Stimulated activated naive CD4-positive, alpha-beta T cell (primary cell): ENCODE data around the gene SH2D3C.
A peak's percentile ranks its signal among the peaks of the same experiment; 100 is the strongest.
"Not testable (repeated sequence)": the region's sequence is repeated elsewhere in the genome, so short reads cannot be mapped to it uniquely, and the experiment has no call there.

Source experiments
- DNase-seq, 6 experiments: peaks; one replicate each; lab custom pipeline; 2025; lab: John Stamatoyannopoulos, UW

Gene SH2D3C

DNA sequence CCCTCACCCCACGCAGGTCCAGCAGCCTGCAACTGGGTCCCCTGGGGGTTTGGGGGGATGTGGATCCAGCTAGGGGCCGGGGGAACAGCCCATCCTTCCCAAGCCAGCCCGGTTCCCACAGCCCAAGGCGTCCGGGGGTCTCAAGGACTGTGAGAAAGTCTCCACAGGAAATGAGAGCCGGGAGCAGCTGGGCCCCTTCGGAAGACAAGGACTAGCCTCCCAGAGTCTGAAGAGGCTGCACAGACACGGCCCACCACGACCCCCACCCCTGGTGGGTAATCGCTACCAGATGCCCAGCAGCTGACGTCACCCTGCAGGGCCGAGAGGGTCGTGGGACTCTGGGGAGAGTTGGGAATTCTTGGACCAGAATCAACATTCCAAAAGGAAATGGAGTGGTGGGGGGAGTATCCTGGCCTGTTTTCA, 10.5 kb downstream of the SH2D3C start:
- DNase-seq: no peak

DNA sequence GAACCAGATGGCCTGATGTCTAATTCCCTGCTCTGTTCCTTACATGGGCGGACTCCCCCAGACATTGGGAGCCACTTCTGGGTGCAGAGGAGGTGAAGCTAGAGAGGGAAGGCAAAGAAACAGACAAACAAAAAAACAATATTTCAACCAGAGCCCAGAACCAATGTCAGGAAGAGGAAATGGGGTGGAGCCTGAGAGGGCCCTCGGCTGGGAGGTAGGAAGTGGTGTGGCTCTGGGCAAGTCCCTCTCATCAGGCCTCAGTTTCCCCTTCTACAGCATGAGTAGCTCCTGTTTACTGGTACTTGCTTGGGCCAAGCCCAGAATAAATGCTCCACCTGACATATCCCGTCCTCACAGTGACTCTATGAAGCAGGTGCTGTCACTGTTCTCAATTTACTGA, 11.1 kb downstream of the SH2D3C start:
- DNase-seq: no peak

DNA sequence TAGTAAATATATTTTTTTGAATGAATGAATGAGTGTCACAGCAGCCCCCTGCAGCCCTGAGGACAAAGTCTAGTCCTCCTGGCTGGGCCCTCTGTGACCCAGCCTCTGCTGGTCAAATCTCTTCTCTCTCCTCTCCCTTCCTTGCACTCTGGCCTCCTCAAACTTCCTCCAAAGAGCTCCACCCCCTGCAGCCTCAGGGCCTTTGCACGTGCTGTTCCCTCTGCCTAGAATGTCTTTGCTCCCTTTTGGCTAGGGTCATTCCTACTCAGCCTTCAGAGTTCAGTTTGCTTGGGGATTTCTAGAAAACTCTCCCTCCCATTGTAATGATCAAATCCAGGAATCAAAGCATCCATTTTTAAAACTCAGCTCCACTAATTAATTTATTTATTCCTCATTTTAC, 13.0 kb downstream of the SH2D3C start:
- no peak for DNase-seq

DNA sequence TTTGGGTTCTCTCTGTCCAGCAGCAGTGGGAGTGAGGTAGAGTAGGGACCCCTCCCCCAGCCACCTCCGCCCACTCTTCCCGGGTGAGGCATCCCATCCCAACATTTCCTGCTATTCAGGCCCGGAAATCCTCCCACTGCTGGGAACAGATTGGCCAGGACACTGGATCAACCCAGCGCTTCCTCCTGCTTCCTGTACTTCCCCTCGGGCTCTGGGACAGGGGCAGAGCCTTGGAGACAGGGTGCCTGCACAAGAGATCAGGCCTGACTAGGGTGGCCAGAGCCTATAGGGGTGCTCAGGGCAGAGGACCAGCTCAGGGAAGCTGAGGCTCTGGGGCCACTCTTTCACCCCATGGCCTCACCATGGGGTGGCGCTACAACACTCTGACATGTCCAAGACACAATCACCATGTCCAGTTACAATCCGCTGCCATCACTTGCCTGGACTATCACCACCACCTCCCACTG, 14.5 kb downstream of the SH2D3C start:
- DNase-seq: no peak

- no peak for DNase-seq
Observed at GRCh38 chr9:127762111-127762676, 16.3 kb downstream of the SH2D3C start.

- no peak for DNase-seq
Observed at GRCh38 chr9:127761491-127761956, 16.9 kb downstream of the SH2D3C start.

- no peak for DNase-seq
Observed at GRCh38 chr9:127761061-127761460, 17.4 kb downstream of the SH2D3C start.

DNA sequence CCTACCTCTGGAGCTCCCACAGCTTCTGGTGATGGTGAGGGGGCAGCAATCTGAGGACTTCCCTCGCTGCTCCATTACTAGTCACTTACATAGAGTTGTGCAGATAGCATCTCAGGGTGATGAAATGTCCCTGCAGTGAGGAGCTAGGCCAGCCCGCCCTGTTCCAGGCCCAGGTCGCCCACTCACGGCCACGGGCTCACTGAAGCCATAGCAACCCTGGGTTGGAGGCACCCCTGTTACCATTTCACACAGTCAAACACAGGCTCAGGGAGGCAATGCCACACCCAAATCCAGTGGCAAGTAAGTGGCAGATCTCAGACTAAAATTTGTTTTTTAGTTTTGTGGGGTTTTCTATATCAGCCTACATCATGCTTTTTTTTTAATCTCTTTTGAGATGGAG, 19.6 kb downstream of the SH2D3C start:
- DNase-seq: no peak

- not testable (repeated sequence) for DNase-seq
Observed at GRCh38 chr9:127756776-127757175, 21.7 kb downstream of the SH2D3C start.

DNA sequence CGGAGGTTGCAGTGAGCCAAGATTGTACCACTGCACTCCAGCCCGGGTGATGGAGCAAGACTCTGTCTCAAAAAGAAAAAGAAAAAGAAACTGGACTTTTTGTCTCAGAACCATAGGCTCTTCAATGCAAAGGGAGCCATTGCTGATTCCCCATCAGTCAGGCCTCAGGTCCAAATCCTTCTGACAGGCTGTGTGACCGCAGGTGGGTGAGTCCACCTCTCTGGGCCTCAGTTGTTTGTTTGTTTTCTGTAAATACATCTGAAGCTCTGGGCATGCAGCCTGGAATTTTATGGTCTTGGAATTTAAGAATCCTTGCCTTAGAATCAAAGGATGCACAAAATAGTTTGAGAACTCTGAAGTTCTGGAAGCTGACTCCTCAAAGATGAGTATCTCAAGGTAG, 22.2 kb downstream of the SH2D3C start:
- DNase-seq: no peak

DNA sequence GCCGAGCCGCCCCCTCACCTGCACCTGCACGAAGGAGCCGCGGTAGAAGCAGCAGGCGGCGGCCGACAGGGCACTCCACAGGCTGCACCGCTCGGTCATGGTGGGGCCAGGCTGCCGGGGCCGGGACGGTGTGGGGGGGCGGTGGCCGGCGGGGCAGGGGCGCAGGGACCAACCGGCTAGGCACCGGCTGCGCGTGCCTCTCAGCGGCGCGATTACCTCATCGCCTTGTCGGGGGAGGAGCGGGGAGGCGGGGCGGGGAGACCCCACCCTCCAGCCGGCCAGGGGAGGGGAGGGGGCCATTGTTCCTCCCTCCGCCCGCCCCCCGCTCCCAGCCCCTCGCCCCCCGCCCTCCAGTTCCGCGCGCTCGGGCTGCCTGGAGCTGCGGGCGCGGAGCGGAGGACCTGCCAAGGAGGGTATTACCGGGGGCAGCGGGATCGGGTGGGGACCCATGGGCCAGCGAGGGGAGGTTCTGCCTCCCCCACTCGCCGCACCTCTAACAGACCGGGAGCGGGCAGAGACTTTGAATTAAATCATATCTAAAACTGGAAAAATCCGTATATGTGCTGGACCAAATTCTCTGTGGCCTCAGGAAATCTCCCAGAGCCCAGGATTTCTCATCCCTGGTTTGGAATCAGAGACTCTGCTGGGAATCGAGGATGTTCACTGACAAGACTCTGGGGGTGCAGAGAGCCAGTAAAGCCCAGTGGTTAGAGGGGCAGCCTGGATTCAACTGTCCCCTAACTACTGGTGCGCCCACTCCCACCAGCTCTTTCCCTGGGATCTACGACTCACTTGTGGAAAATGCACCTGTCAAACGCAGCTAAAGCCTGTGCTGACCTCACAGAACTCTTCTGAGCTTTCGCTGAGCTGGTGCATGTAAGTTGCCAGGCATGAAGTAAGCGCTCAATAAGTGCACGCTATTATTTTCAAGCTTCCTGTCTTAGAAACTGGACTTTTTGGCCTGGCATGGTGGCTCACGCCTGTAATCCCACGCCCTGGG, 23.1 kb downstream of the SH2D3C start:
- DNase-seq: no peak

DNA sequence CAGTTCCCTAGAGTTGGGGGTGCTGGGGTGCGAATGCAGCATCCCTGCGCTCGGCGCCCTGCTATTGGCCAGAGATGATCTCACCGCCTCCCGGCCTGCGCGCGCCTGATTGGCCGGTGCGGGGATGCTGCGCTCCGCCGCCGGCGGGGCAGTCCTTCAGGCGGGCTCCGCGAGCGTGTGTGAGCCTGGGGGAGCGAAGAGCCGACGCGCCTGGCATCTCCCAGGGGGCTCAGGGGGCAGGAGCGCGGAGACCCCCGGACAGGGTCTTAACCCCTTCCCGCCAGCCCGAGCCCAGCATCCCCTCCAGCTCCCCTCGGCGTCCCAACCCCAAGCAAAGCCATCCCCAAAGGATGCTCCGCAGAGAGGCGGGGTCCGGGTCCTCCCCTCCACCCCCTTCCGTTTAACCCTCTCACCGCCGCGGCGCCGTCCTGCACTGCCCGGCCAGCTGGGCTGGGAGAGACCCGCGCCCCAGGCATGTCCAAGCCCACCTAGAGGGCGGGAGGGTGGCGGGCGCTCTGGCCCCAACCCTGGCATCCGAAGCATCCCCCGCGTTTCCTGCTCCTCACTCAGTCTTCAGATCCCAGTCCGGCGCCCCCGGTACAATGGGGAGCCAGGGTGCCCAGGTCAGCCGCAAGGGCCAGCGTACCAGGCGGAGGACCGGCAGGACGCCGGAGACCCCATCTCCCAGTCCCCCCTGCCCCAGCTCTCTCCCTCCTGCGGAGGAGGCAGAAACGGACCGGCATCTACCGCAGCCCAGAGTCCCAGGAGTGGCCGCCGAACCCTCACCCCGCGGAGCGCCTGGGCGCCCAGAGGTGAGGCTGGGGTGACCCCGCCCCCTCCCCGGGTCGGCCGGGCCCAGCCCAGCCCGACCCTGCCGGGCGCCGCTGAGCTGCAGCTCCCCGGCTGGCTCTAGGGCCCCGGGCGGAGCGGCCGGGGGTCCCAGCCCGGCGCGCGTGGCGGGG, 24.1 kb downstream of the SH2D3C start:
- no peak for DNase-seq

DNA sequence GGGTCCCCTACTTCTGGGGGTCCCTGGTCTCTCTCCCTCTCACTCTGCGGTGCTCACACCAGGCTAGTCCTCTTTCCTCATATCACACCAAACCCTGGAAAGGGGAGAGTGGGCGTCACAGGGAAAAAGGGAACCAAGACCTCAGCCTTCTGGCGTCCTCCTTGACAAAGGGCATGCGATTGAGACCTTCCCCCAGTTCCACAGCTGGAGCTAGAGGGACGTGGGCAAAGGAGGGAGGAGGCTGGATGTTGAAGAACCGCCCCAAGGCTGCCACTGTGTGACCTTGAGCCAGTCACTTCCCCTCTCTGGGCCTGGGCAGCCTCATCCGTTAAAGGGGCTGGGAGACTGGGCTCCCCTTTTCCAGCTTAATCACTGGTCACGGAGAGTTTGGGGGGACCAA, 24.8 kb downstream of the SH2D3C start:
- no peak for DNase-seq

GRCh38 chr9:127753148-127753547, 25.3 kb downstream of the SH2D3C start:
- DNase-seq: no peak

DNA sequence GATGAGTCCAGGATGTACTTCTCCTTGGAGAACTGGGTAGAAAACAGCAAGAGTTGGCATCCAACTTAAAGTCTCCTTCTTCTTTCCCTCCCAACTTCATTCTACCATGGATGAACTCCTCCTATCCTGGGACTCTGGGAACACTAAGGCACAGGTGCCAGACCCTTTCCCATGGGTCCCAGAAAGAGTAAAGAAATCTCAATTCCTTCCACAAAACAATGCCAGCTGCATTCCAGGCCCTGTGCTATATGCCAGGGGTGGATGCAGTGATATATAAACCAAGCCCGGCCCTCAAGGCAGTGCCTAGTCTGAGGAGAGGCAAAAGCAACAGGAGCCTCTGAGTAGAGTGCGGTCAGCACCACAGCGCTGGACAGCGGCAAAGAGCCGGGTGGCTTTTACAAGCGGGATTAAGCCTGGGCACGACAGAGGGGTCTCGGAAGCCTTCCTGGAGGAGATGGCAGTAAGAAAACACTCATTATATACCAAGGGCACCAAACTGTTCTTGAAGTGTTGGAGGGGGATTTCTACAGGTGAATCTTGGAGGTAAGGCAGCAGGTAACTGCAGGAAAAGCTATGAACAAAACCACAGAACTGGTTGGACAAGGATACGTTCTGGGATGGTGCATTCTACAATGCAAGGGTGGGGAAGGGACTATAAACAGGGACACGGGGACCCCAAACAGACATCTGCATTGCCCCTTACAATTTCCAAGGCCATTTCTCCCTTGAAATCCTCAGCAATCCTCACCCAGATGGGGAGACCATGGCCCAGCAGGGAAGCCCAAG, 27.0 kb downstream of the SH2D3C start:
- no peak for DNase-seq

DNA sequence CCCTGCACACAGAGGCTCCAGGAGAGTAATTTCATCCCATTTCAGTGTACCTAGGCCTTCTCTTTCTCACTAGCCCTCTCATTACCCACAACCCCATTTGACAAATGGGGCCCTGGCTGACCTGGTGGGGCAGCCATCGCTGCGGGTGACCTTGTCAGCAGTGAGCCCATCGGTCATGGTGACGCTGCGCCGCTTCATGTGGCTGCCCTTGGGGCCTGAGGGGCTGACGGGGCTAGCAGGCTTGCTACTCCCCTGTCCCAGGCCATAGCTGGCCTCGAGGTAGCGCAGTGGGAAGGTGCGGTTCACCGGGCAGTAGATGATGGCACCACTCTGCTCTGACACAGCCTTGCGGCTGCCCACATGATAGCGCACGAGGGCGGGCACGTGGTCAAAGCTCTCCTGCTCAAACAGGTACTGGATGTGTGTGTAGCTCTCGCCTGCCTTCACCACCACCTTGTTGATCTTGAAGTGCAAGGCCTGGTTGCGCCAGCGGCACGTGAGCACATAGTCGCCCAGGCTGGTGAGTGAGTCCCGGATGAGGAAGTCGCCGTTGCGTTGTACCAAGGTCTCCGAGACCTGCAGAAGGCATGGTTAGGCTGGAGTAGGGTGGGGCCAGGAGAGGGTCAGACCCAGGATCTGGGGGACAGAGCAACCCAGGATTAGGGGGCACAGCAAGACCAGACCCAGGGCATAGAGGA, 29.2 kb downstream of the SH2D3C start:
- DNase-seq: no peak

DNA sequence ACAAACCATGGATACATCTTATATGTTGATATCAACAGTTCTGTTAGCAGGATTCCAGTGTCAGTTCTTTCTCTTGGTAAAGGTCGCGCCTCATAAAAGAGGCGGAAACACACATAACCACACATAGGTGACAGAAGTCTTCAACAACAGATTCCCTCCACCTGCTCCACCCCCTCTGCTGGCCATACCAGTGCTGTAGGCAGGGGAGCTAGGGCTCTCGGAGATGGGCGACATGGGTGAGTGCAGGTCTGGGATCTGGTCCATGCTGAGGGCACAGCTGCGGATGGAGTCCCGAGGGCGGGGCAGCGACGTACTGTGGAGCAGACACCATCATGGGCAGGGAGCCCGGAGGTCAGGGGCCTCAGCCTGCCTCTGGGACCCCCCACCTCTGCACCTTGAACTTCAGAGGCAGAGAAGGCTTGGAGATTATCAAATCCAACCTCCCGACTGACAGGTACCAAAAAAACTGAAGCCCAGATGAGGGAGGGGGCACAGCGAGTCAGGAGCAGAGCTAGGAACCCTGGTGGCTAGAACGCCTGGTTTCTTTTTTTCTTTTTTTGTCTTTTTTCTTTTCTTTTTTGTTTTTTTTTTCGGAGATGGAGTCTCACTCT, 31.4 kb downstream of the SH2D3C start:
- peak in 5 of 6 experiments; percentile 12 to 61 (median 19) for DNase-seq

GRCh38 chr9:127744398-127745110, 33.9 kb downstream of the SH2D3C start:
- DNase-seq: no peak

DNA sequence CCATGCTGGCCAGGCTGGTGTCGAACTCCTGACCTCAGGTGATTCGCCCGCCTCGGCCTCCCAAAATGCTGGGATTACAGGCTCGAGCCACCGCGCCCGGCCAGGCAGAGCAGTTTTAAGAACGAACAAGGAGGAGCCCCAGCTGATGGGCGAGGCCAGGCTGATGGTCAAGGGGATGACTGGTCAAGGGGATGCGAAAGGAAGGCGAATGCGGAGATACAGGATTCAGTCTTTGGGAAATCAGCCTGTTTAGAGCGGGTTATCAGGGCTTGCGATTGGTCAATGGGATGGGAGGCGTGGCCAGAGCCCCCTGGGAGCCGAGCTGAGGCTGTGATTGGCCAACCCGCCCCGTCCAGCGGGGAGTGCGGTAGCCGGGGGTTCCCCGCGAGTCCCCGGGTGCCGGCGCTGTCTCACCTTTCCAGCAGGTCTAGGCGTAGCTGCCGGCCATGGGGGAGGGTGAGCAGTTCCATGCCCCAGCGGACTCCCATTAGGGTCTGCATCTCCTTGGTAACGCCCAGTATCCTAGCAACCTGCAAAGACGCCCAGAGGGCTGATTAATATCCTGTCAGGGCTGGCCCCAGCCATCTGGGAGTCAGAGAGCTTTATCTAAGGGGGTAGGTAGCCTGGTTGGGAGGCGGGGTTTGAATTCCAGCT, 35.9 kb downstream of the SH2D3C start:
- no peak for DNase-seq
